Measurements from ENCODE around the gene HDHD2. TPM values are rescaled to one million over a fixed set of nuclear protein-coding genes. Genes with fewer than 3 reads are reported as not detected.

HDHD2 gene
- total RNA-seq, 6 experiments from 2014 or later = 22.1 to 27.6 (median 23.3) TPM

DNA sequence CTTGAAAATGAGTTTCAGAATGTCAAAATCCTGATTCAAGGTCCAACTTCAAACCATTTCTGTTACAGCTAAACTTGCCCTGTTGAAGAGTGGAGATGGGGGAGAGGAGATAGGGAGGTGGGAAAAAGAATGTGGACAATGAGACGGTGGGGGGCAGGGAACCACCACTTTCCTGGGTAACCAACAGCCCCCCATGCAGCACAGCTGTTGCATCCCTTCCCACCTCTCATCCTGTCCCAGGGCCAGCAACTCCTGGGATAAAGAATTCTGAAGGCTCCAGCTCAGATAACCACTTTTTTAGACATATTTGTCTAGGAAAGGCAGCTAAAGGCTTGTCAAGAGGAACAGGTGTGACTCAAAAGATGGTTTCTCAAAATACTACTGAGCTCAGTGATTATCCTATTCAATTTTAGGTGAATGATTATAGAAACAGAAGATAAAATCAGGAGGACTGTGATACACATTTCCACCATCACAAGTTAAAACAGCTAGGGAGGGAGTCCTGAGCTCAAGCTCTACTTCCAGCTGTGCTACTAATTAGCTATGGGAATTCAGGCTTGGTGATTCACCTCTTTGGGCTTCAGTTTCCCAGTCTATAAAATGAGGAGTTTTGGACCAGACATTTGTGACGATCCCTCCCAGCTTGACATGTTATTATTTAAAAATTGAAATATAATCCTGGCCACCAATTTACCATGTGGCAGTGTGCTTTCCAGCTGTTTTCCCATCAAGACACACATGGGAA, 36.3 kb downstream of the HDHD2 start:
- H3K4me3 Mint-ChIP-seq = no peak overlapping the region
- DNase-seq = peak; percentile 50
- H3K4me1 Mint-ChIP-seq (ENCODE audit: low read depth) = peaks cover 21% of the 10 kb centered on the region
- peaks cover 15% of the 10 kb centered on the region for H3K36me3 Mint-ChIP-seq (ENCODE audit: low read depth)
- no peaks in the 10 kb centered on the region for H3K9me3 Mint-ChIP-seq
- TF ChIP-seq, protein P1, sequence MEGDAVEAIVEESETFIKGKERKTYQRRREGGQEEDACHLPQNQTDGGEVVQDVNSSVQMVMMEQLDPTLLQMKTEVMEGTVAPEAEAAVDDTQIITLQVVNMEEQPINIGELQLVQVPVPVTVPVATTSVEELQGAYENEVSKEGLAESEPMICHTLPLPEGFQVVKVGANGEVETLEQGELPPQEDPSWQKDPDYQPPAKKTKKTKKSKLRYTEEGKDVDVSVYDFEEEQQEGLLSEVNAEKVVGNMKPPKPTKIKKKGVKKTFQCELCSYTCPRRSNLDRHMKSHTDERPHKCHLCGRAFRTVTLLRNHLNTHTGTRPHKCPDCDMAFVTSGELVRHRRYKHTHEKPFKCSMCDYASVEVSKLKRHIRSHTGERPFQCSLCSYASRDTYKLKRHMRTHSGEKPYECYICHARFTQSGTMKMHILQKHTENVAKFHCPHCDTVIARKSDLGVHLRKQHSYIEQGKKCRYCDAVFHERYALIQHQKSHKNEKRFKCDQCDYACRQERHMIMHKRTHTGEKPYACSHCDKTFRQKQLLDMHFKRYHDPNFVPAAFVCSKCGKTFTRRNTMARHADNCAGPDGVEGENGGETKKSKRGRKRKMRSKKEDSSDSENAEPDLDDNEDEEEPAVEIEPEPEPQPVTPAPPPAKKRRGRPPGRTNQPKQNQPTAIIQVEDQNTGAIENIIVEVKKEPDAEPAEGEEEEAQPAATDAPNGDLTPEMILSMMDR (IDR thresholded peaks at IDR 0.05) = no peak
- H3K27me3 Mint-ChIP-seq (ENCODE audit: insufficient read depth) = no peaks in the 10 kb centered on the region
- H3K27ac Mint-ChIP-seq = no peak overlapping the region

DNA sequence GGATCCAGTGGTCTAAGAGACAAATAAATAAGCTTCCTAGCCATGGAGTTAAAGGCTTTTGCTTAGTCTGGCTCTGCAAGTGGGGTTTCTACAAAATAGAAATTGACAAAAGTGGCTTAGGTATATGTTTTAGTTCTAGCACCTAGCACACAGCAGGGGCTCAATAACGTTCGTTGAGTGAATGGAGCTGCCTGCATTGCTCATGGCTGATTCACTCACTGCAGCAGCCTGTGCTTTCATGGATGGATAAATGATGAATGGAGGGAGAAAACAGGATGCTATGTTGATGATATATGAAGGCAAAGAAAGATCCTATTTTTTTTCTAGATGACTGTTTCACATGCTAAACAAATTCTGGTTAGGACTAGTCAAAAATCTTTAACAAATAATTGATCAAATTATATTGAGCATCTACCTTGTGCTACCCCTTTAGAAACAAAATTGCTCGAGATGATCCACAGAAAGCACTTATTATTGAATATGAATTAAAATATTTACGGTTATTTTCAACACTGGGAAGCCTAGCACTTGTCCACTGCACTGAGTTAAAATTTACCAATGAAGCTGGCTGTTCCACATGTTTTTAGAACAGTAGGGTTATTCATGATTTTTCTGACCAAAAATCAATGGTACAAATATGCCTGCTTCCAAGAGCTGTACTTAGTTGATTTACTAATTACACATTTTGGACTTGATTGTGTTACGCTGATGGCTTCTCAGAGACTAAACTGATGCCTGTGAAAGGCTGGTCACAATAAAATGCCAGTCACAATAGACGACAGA, 39.6 kb downstream of the HDHD2 start:
- TF ChIP-seq, protein P1 (IDR thresholded peaks at IDR 0.05) = no peak

DNA sequence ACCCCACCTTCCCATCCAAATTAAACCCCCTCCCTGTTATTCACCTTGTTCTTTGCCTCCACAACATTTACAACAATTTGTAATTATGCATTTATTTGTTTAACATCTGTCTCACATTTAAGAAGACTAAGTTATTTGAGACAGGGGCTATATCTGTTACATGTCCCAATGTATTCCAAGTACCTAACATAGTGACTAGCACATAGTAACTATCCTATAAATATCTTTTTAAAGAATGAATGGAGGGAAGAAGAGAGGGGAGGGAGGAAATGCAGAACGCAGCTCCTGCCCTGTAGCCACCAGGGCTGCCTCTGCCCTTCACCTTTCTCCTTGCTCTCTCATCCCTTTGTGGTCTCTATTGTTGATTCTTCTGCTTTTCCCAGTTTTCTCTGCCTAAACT, 40.6 kb downstream of the HDHD2 start:
- no peak for DNase-seq
- no peak overlapping the region for H3K4me3 Mint-ChIP-seq
- peaks cover 12% of the 10 kb centered on the region; the same call in 1 of the 2 replicates for H3K4me1 Mint-ChIP-seq (ENCODE audit: low read depth)
- TF ChIP-seq, protein P1 (IDR thresholded peaks at IDR 0.05) = no peak
- H3K9me3 Mint-ChIP-seq = no peaks in the 10 kb centered on the region
- H3K27me3 Mint-ChIP-seq (ENCODE audit: insufficient read depth) = no peaks in the 10 kb centered on the region
- peaks cover 8% of the 10 kb centered on the region for H3K36me3 Mint-ChIP-seq (ENCODE audit: low read depth)
- H3K27ac Mint-ChIP-seq = no peak overlapping the region

More for the DNA sequence above, 39.6 kb downstream of the HDHD2 start:
- Mint-ChIP-seq H3K36me3 (ENCODE audit: low read depth) (peaks cover 8% of the 10 kb centered on the region), H3K9me3 (no peaks in the 10 kb centered on the region), H3K27me3 (ENCODE audit: insufficient read depth) (no peaks in the 10 kb centered on the region), H3K27ac (no peak overlapping the region), H3K4me1 (ENCODE audit: low read depth) (peaks cover 12% of the 10 kb centered on the region; the same call in 1 of the 2 replicates), H3K4me3 (no peak overlapping the region)
- DNase-seq = no peak

DNA sequence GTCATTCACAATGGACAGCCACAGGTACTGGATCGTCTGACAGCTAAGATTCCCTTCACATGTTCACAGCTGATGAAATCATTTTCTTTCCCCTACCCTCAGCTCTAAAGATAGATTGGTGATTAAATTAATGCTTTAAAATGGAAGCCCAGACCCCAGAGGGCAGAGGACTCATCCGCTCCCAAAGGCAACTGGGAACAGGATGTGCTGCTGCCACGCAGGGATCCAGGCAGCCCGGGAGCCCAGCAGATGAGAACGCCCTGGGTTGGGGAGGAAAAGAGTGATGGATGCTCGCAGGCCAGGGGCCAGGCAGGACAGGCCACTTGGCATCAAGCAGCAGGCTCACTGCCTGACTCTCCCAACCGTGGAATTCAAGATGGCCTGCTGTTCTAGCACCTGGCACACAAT, 41.3 kb downstream of the HDHD2 start:
- no peak overlapping the region for H3K4me3 Mint-ChIP-seq

DNA sequence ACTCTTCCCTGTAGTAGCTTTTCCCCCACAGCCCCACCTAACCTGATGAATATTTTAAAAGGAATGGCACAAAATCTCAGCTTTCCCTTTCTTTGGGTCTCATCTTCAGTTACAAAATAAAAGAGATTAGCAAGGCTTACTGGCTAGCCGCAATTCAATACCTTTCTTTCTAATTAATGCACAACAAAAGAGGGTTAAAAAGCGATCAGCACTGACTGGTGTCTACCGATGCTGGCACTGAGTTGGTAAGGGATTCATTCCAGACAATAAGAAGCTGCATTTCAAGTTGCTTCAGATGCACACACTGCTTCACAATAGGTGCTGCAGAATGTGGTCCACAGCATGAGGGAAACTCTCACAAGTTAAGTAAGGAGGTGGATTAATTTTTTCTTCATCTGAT, 41.9 kb downstream of the HDHD2 start:
- no peaks in the 10 kb centered on the region for H3K9me3 Mint-ChIP-seq
- no peaks in the 10 kb centered on the region; the same call in 1 of the 2 replicates for H3K27me3 Mint-ChIP-seq (ENCODE audit: insufficient read depth)
- no peak for DNase-seq
- no peaks in the 10 kb centered on the region; the same call in 1 of the 2 replicates for H3K4me1 Mint-ChIP-seq (ENCODE audit: low read depth)
- H3K4me3 Mint-ChIP-seq = no peak overlapping the region
- H3K36me3 Mint-ChIP-seq (ENCODE audit: low read depth) = peaks cover 8% of the 10 kb centered on the region
- H3K27ac Mint-ChIP-seq = no peak overlapping the region
- TF ChIP-seq, protein P1 (IDR thresholded peaks at IDR 0.05) = no peak

More for the DNA sequence above, 41.3 kb downstream of the HDHD2 start:
- Mint-ChIP-seq H3K27me3 (ENCODE audit: insufficient read depth) (no peaks in the 10 kb centered on the region; the same call in 1 of the 2 replicates), H3K9me3 (no peaks in the 10 kb centered on the region), H3K27ac (no peak overlapping the region), H3K36me3 (ENCODE audit: low read depth) (peaks cover 8% of the 10 kb centered on the region), H3K4me1 (ENCODE audit: low read depth) (peaks cover 6% of the 10 kb centered on the region; the same call in 1 of the 2 replicates)
- TF ChIP-seq, protein P1 (IDR thresholded peaks at IDR 0.05) = no peak
- no peak for DNase-seq

Measured in HFFc6 (cell line).